Kidney epithelial cell (primary cell): Measurements from ENCODE around the gene RRBP1. TPM values are rescaled to one million over a fixed set of nuclear protein-coding genes. Genes with fewer than 3 reads are reported as not detected.

ENCODE experiments used
- DNase-seq: peaks from one replicate; pipeline ENCODE4 v3.0.0-alpha.2; 2010; ENCODE audit warnings: low read depth
- H3K27me3 ChIP-seq: 2 replicates; pipeline ENCODE4 v1.6.0; 2011; ENCODE audit warnings: low read length; ENCODE audit not compliant: control insufficient read depth, insufficient read depth
- H3K36me3 ChIP-seq: 2 replicates; pipeline ENCODE4 v1.5.1; 2011; ENCODE audit warnings: low read length; ENCODE audit not compliant: control insufficient read depth, insufficient read depth
- H3K4me3 ChIP-seq: 2 replicates; pipeline ENCODE4 v1.5.1; 2011; ENCODE audit warnings: low read depth, mild to moderate bottlenecking, control low read depth, low read length
- CTCF ChIP-seq: IDR thresholded peaks from 2 replicates; pipeline ENCODE4 v1.5.1; 2011; ENCODE audit warnings: mild to moderate bottlenecking, moderate library complexity, low read length, control low read depth, inconsistent platforms; ENCODE audit not compliant: insufficient read depth, poor library complexity, severe bottlenecking
- total RNA-seq: library from RNA; depleted of rRNA; stranded (reverse); fragments of >200 nt; gene quantifications from 2 replicates; pipeline ENCODE4 v1.2.3, GENCODE V29; 2015

The RRBP1 gene
- total RNA-seq, 1 donor from 2014 or later: 98.4 TPM

- no peaks in the 10 kb centered on the region for H3K27me3 ChIP-seq
- H3K36me3 ChIP-seq: peaks cover 5% of the 10 kb centered on the region
- TF ChIP-seq CTCF: no peak
- no peak overlapping the region for H3K4me3 ChIP-seq
- DNase-seq: no peak
Observed at GRCh38 chr20:17624551-17625245, 57.3 kb downstream of the RRBP1 start.

GRCh38 chr20:17624070-17624469, 58.0 kb downstream of the RRBP1 start:
- TF ChIP-seq CTCF: no peak
- H3K36me3 ChIP-seq: peaks cover 5% of the 10 kb centered on the region
- no peaks in the 10 kb centered on the region for H3K27me3 ChIP-seq
- DNase-seq: no peak
- H3K4me3 ChIP-seq: no peak overlapping the region

GRCh38 chr20:17622851-17623508, 59.1 kb downstream of the RRBP1 start:
- no peak for DNase-seq
- Histone ChIP-seq H3K4me3 (no peak overlapping the region), H3K27me3 (no peaks in the 10 kb centered on the region), H3K36me3 (peaks cover 5% of the 10 kb centered on the region)
- no peak for TF ChIP-seq CTCF

GRCh38 chr20:17622086-17622850, 59.8 kb downstream of the RRBP1 start:
- H3K36me3 ChIP-seq: peaks cover 4% of the 10 kb centered on the region
- DNase-seq: no peak
- H3K27me3 ChIP-seq: no peaks in the 10 kb centered on the region
- no peak overlapping the region for H3K4me3 ChIP-seq
- no peak for TF ChIP-seq CTCF

GRCh38 chr20:17621229-17621968, 60.6 kb downstream of the RRBP1 start:
- H3K4me3 ChIP-seq: no peak overlapping the region
- H3K27me3 ChIP-seq: no peaks in the 10 kb centered on the region
- DNase-seq: no peak
- no peak for TF ChIP-seq CTCF
- H3K36me3 ChIP-seq: peaks cover 6% of the 10 kb centered on the region
